ENCODE results near the gene FKBP14. TPM values are rescaled to one million over a fixed set of nuclear protein-coding genes. Genes with fewer than 3 reads are reported as not detected.

Gene FKBP14
- total RNA-seq, 1 donor from 2014 or later: 11.5 TPM

- no peak for DNase-seq
- no peaks in the 10 kb centered on the region for H3K9me3 ChIP-seq
- intact Hi-C loops (cut with DNase I): no loop called here
- no peaks in the 10 kb centered on the region for H3K27me3 ChIP-seq
- ATAC-seq: no peak
- H3K4me3 ChIP-seq: no peak overlapping the region
- H3K4me1 ChIP-seq: no peaks in the 10 kb centered on the region
- no peaks in the 10 kb centered on the region for H3K36me3 ChIP-seq
- H3K27ac ChIP-seq: no peak overlapping the region
- no peak for TF ChIP-seq CTCF (IDR thresholded peaks at IDR 0.05)
Measured at GRCh38 chr7:29977886-29978651, 48.4 kb downstream of the FKBP14 start.

- no peaks in the 10 kb centered on the region for H3K9me3 ChIP-seq
- no peak for TF ChIP-seq CTCF (IDR thresholded peaks at IDR 0.05)
- H3K27ac ChIP-seq: no peak overlapping the region
- DNase-seq: no peak
- H3K4me1 ChIP-seq: no peaks in the 10 kb centered on the region
- intact Hi-C loops (cut with DNase I): no loop called here
- no peaks in the 10 kb centered on the region for H3K36me3 ChIP-seq
- no peaks in the 10 kb centered on the region for H3K27me3 ChIP-seq
- ATAC-seq: peak; percentile 47
- no peak overlapping the region for H3K4me3 ChIP-seq
Measured at GRCh38 chr7:29976673-29977415, 49.7 kb downstream of the FKBP14 start.

DNA sequence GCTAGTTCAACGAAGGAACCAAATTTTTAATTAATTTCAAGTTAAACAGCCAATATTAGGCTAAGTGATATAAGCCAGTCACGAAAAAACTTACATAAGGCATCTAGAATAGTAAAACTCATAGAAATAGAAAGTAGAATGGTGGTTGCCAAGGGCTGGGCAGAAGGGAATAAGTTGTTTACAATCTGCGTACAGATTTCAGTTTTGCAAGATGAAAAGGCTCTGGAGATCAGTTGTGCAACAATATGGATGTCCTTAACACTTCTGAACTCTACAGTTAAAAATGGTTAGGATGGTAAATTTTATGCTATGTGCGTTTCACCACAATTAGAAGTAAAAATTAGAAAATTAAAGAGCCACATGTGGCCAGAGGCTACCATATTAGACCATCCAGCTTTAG lies 50.2 kb downstream of the FKBP14 start:
- Histone ChIP-seq H3K4me3 (no peak overlapping the region), H3K4me1 (no peaks in the 10 kb centered on the region), H3K9me3 (no peaks in the 10 kb centered on the region), H3K27ac (no peak overlapping the region), H3K36me3 (no peaks in the 10 kb centered on the region), H3K27me3 (no peaks in the 10 kb centered on the region)
- no peak for TF ChIP-seq CTCF (IDR thresholded peaks at IDR 0.05)
- intact Hi-C loops (cut with DNase I): no loop called here
- no peak for DNase-seq
- peak; percentile 29 for ATAC-seq

GRCh38 chr7:29975561-29975960 lies 50.9 kb downstream of the FKBP14 start:
- no peaks in the 10 kb centered on the region for H3K4me1 ChIP-seq
- H3K27ac ChIP-seq: no peak overlapping the region
- H3K4me3 ChIP-seq: no peak overlapping the region
- DNase-seq: no peak
- no peak for ATAC-seq
- no peaks in the 10 kb centered on the region for H3K9me3 ChIP-seq
- H3K36me3 ChIP-seq: no peaks in the 10 kb centered on the region
- no peak for TF ChIP-seq CTCF (IDR thresholded peaks at IDR 0.05)
- intact Hi-C loops (cut with DNase I): no loop called here
- no peaks in the 10 kb centered on the region for H3K27me3 ChIP-seq

GRCh38 chr7:29974286-29974685 lies 52.2 kb downstream of the FKBP14 start:
- intact Hi-C loops (cut with DNase I): no loop called here
- H3K4me1 ChIP-seq: no peaks in the 10 kb centered on the region
- no peaks in the 10 kb centered on the region for H3K36me3 ChIP-seq
- no peaks in the 10 kb centered on the region for H3K9me3 ChIP-seq
- ATAC-seq: no peak
- no peaks in the 10 kb centered on the region for H3K27me3 ChIP-seq
- TF ChIP-seq CTCF (IDR thresholded peaks at IDR 0.05): no peak
- DNase-seq: no peak
- no peak overlapping the region for H3K4me3 ChIP-seq
- H3K27ac ChIP-seq: no peak overlapping the region

Measured in upper lobe of right lung (tissue), 1 donor.